ENCODE measurements around the gene MYB.
"Not testable (repeated sequence)": the region's sequence is repeated elsewhere in the genome, so short reads cannot be mapped to it uniquely, and the experiment has no call there.

The MYB gene

DNA sequence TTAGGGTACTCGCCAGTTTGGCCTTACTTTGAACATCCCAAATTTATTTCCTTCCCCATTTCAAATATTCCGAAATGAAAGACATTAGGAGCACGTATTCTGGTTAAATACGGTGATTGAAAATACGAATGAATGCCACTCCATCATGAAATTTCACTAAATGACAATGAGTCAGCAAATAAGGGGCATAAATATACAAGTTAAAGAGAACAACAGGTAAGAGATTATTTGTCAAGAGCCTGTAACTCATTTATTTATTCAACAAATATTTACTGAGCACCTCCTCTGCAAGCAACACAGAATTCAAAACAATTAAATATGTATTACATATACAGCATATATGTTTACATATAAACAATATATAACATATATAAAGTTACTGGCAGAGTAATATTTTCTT is 44.8 kb downstream of the MYB start:
- DNase-seq: no peak

GRCh38 chr6:135226537-135226936 is 45.4 kb downstream of the MYB start:
- DNase-seq: no peak

- DNase-seq: no peak
Observed at GRCh38 chr6:135227349-135227748, 46.2 kb downstream of the MYB start.

DNA sequence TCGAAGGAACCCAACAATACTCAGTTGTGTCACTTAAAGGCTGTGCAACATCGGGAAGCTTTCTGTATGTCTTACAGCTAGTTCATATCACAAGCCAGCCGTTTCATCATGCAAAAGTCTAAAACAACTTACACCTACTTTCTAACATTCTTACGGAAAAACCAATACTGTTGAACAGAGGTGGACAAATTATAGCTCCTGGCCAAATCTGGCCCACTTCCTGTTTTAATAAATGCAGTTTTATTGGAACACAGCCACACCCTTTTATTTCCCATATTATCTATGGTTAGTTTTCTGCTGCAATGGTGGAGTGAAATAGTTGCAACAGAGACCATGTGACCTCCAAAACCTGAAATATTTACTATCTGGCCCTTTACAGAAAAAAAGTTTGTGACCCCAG is 46.6 kb downstream of the MYB start:
- DNase-seq: no peak

DNA sequence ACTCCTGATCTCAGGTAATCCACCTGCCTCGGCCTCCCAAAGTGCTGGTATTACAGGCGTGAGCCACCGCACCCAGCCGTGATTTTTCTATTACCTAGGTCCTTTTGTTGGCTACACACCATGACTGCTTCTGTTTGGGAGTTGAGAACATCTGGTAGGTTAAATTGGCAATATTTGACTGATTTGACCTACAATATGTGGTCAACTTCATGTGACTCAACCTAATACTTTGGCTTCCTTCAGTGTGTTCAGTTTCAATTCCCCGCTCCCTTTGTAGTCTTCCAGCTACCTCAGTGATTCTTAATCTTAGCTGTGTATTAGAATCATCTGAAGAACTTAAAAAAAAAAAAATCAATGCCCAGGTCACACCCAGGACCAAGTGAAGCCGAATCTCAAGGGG is 47.4 kb downstream of the MYB start:
- no peak for DNase-seq

DNA sequence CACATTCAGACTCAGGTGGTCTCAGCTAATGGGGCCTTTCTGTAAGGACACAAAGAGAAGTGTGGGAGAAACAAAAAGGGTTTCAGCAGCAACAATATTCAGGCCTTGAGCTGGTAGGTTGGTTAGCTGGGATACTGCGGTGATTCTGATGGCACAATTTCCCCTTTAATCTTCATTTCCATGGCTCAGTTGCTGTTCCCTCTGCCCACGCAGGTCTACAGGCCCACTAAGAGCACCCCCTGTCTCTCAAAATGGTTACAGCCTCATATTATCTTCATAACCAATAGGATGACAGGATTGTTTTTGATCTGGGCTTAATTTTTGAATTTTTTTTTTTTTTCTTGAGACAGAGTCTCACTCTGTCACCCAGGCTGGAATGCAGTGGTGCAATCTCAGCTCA is 48.9 kb downstream of the MYB start:
- no peak for DNase-seq

GRCh38 chr6:135230711-135231468 is 49.8 kb downstream of the MYB start:
- no peak for DNase-seq

DNA sequence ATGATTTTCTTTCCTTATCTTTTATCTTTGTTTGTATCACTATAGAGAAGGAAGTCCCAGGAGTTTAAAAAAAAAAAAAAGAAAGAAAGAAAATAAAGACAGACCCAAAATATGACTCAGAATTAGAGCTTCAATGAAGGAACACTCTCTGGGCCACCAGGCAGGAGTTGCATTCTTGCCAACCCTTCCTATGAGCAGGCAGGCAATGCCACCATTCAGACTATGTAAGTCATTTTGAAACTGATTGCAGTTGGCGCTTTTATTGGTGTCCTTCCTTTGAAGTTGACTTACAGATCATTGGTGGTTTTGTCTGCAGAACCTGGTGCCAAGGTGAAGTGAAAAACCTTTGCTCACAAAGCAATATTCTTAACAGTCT is 50.3 kb downstream of the MYB start:
- no peak for DNase-seq

GRCh38 chr6:135233686-135234491 is 52.8 kb downstream of the MYB start:
- no peak for DNase-seq

GRCh38 chr6:135234492-135234780 is 53.3 kb downstream of the MYB start:
- DNase-seq: no peak

DNA sequence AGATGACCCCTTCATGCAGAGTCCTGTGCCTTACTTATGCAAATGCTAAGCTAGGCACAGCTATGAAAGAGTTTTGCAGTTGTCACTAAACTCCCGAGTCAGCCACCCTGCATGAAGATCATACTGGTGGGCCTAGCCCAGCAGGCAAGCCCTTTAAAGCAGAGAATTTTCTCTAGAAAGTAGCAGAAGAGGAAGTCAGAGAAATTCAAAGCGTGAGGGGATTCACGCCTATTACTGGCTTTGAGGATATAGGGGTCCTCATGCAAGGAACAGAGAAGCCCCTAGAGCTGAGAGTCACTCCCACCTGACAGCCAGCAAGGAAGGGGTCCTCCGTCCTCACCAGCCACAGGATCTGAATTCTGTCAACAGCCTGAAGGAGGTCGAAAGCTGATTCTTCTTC is 54.6 kb downstream of the MYB start:
- no peak for DNase-seq

DNA sequence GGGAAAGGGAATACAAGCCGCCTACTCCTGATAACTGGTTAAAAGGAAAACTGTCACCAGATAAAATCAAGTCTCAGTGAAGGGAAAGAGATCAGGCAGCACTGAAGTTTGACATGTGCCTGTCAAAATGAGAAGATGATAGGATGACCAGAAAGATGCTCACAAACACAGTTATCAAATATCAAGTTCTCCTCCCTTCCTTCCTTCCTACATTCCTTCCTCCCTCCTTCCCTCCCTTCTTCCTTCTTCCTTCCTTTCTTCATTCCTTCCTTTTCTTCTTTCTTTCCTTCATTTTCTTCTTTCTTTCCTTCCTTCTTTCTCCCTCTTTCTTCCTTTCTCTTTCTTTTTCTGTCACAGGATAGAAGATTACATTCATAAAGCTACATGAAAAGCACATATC is 55.2 kb downstream of the MYB start:
- DNase-seq: no peak

DNA sequence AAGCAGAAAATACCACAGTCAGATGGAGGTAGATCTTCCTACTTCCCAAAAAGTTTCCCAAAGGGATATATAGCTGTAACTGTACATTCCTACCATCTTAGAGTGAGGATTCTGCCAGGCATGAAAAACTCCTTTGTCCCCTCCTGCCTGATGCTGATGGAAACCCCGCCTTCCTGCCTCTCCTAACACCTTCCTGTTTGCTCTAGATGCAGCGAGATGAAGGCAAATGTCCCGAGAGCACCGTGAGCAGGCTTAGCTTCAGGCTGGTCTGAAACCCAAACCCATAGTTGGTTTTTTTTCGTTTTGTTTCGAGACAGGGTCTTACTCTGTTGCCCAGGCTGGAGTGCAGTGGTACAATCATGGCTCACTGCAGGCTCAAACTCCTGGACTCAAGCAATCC is 55.6 kb downstream of the MYB start:
- no peak for DNase-seq

DNA sequence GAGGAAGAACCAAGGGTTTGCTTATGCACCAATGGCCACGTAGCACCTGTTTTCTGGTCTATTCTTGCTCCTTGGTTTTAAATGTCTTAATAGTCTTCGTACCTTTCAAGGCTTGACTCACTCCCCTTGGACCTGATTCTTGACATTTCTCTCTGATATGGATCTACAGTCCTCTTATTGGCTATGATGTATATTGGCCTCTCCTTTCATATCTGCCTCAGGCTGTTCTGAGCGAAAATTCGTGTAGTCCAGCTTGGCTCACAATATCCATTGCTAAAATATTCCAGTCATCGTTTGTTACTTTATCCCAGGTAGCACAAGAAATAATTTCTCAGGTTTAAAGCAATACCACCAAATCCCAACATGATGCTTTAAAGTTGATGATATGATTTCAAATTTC is 59.6 kb downstream of the MYB start:
- no peak for DNase-seq

DNA sequence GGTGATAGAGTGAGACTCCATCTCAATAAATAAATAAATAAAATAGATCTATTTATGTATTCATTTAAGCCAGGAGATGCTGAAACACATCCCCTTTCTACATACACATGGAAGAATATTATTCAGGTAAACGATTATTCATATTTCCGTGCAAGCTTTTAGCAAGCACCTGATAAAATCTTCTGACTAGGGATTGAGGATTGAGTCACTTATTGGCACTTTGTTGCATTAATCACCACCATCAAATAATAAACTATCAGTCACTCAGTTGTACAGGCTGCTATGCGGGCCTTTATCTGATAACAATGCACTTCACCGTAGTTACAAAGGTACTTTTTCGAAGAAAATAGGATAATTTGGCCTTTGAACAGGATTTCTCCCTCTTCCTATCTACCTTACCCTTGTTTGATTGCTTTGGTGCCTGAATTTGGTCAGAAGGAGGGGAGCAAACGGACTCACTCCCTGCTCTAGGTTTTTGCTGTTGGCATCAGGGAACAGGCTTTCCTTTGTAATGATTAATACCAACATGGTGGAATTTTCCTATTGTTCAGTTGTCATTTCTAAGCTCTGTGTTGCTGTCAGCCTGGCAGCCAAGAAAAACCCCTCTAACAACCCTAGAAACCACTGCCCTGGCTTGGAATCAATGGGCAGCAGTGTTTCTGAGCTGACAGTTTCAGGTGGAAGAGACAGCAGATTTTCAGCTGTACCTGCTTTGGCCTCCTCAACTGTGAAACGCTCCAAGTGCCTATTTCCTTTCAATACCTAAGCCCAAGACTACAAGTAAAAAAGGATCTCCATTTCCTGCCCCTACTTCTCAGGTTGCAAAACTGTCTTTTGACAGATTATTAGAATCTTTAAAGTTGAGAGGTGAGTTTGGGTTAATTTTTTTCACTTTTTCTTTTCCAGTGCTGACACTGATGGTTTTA is 63.0 kb downstream of the MYB start:
- no peak for DNase-seq

DNA sequence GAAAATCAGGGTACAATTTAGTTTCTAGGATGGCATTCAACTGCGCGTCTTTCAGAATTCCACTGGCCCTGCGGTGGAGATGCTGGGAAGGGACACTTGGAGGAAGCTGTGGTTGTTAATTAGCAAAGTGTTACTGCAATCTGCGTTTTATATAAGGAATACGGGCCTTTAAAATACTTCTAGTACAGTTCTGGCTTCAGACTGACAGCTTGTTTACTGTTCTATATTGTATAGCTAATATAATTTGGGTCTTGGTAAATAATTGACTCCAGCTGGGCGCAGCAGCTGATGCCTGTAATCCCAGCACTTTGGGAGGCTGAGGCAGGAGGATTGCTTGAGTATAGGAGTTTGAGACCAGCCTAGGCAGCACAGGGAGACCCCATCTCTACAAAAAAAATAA is 63.7 kb downstream of the MYB start:
- DNase-seq: no peak

- not testable (repeated sequence) for DNase-seq
Observed at GRCh38 chr6:135246412-135247012, 65.4 kb downstream of the MYB start.

GRCh38 chr6:135250234-135250633 is 69.1 kb downstream of the MYB start:
- DNase-seq: no peak

GRCh38 chr6:135250751-135251497 is 69.8 kb downstream of the MYB start:
- DNase-seq: no peak

- DNase-seq: peak; percentile 14
Observed at GRCh38 chr6:135251498-135252441, 70.7 kb downstream of the MYB start.

DNA sequence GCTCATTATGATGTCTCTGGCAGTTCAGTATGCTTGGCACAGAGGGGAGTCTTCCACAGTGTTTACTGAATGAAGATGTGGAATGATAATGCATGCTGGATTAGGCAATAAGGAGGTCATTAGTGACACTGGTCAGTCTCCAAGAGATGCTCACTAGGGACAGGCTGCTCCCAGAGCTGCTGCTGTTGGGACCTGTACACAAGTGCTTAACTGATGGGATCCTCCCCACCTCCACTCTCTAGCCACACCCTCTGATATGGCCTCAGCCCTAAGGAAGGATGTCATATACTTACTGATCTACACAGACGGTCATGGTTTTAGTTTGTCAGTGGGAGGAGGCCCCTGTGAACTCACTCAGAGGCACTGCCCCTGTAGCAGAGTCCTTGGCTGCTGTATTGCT is 73.4 kb downstream of the MYB start:
- DNase-seq: no peak

Data from NCI-H1092 (cell line).